Stimulated activated CD8-positive, alpha-beta memory T cell treated with anti-CD3 and anti-CD28 coated beads, Interleukin-7, amount 100 ng/mL, for 48 hours (primary cell): ENCODE measurements around the gene ANO2.
"Not testable (repeated sequence)": the region's sequence is repeated elsewhere in the genome, so short reads cannot be mapped to it uniquely, and the experiment has no call there.

Experiments
- DNase-seq, 2 donors: peaks; one replicate each; pipeline ENCODE4 v3.0.0-alpha.2; 2020; ENCODE audit warnings: low read depth in 1 of 2; ENCODE audit errors: extremely low read depth in 1 of 2

Gene ANO2

GRCh38 chr12:5688226-5688625, 256.8 kb downstream of the ANO2 start:
- DNase-seq: no peak

GRCh38 chr12:5685935-5686334, 259.1 kb downstream of the ANO2 start:
- DNase-seq: no peak

GRCh38 chr12:5684989-5685388, 260.1 kb downstream of the ANO2 start:
- DNase-seq: no peak

- no peak for DNase-seq
Measured at GRCh38 chr12:5682581-5682980, 262.5 kb downstream of the ANO2 start.

GRCh38 chr12:5678176-5678575, 266.9 kb downstream of the ANO2 start:
- DNase-seq: no peak

GRCh38 chr12:5669624-5670023, 275.4 kb downstream of the ANO2 start:
- DNase-seq: not testable (repeated sequence)

GRCh38 chr12:5665615-5666014, 279.4 kb downstream of the ANO2 start:
- DNase-seq: no peak

GRCh38 chr12:5661811-5662210, 283.2 kb downstream of the ANO2 start:
- no peak for DNase-seq

GRCh38 chr12:5660238-5660637, 284.8 kb downstream of the ANO2 start:
- DNase-seq: no peak

GRCh38 chr12:5658339-5658941, 286.6 kb downstream of the ANO2 start:
- DNase-seq: not testable (repeated sequence)

- DNase-seq: no peak
Measured at GRCh38 chr12:5656836-5657235, 288.2 kb downstream of the ANO2 start.

- no peak for DNase-seq
Measured at GRCh38 chr12:5655120-5655519, 289.9 kb downstream of the ANO2 start.

GRCh38 chr12:5654019-5654418, 291.0 kb downstream of the ANO2 start:
- no peak for DNase-seq

GRCh38 chr12:5650829-5651461, 294.1 kb downstream of the ANO2 start:
- no peak for DNase-seq

- DNase-seq: no peak
Measured at GRCh38 chr12:5650281-5650680, 294.8 kb downstream of the ANO2 start.

GRCh38 chr12:5648692-5649359, 296.2 kb downstream of the ANO2 start:
- DNase-seq: no peak

GRCh38 chr12:5643266-5643665, 301.8 kb downstream of the ANO2 start:
- no peak for DNase-seq

- no peak for DNase-seq
Measured at GRCh38 chr12:5637698-5638097, 307.4 kb downstream of the ANO2 start.

GRCh38 chr12:5636907-5637306, 308.2 kb downstream of the ANO2 start:
- DNase-seq: no peak

- no peak for DNase-seq
Measured at GRCh38 chr12:5633106-5633505, 312.0 kb downstream of the ANO2 start.

GRCh38 chr12:5632453-5632852, 312.6 kb downstream of the ANO2 start:
- no peak for DNase-seq

GRCh38 chr12:5631497-5631896, 313.6 kb downstream of the ANO2 start:
- DNase-seq: no peak
